HEK293 (cell line): ENCODE results near the gene EMC6.

Experiments used
- GFI1B ChIP-seq: fragments of 450-650 bp; formaldehyde crosslinking; IDR thresholded peaks from 2 replicates; pipeline ENCODE4 v1.5.1; 2016; ENCODE audit warnings: missing biosample characterization, missing genetic modification characterization
- TCF7L2 ChIP-seq: IDR thresholded peaks from 2 replicates; pipeline ENCODE4 v1.6.1; 2011; ENCODE audit warnings: low read depth, mild to moderate bottlenecking, inconsistent platforms, low read length, moderate library complexity, borderline replicate concordance
- ZNF114 ChIP-seq: fragments of 450-650 bp; formaldehyde crosslinking; IDR thresholded peaks from 2 replicates; pipeline ENCODE4 v1.5.0; 2017; ENCODE audit warnings: missing biosample characterization, missing genetic modification characterization
- ZNF140 ChIP-seq: fragments of 450-650 bp; formaldehyde crosslinking; IDR thresholded peaks from 2 replicates; pipeline ENCODE4 v1.5.1; 2016; ENCODE audit warnings: missing biosample characterization, missing genetic modification characterization
- ZNF248 ChIP-seq: fragments of 450-650 bp; formaldehyde crosslinking; IDR thresholded peaks from 2 replicates; pipeline ENCODE4 v1.5.1; 2017; ENCODE audit warnings: missing biosample characterization, missing genetic modification characterization
- ZNF292 ChIP-seq: fragments of 450-650 bp; formaldehyde crosslinking; IDR thresholded peaks from 2 replicates; pipeline ENCODE4 v1.5.1; 2016; ENCODE audit warnings: low read depth, missing biosample characterization, missing genetic modification characterization, borderline replicate concordance
- ZNF777 ChIP-seq: fragments of 450-650 bp; formaldehyde crosslinking; IDR thresholded peaks from 2 replicates; pipeline ENCODE4 v1.5.1; 2017; ENCODE audit warnings: missing biosample characterization, missing genetic modification characterization, borderline replicate concordance
- TF ChIP-seq, protein P1 (sequence below): fragments of 450-650 bp; formaldehyde crosslinking; IDR thresholded peaks from 2 replicates; pipeline ENCODE4 v1.5.1; 2016; ENCODE audit warnings: missing biosample characterization, missing genetic modification characterization, borderline replicate concordance
- TF ChIP-seq, protein P2 (sequence below): fragments of 450-650 bp; formaldehyde crosslinking; IDR thresholded peaks from 2 replicates; pipeline ENCODE4 v1.5.1; 2016; ENCODE audit warnings: missing biosample characterization, missing genetic modification characterization
- TF ChIP-seq, protein P3 (sequence below): fragments of 450-650 bp; formaldehyde crosslinking; IDR thresholded peaks from 2 replicates; pipeline ENCODE4 v1.5.1; 2016; ENCODE audit warnings: missing biosample characterization, missing genetic modification characterization
- TF ChIP-seq, protein P4 (sequence below): fragments of 450-650 bp; formaldehyde crosslinking; IDR thresholded peaks from 2 replicates; pipeline ENCODE4 v1.5.1; 2016; ENCODE audit warnings: missing biosample characterization, missing genetic modification characterization

DNA sequence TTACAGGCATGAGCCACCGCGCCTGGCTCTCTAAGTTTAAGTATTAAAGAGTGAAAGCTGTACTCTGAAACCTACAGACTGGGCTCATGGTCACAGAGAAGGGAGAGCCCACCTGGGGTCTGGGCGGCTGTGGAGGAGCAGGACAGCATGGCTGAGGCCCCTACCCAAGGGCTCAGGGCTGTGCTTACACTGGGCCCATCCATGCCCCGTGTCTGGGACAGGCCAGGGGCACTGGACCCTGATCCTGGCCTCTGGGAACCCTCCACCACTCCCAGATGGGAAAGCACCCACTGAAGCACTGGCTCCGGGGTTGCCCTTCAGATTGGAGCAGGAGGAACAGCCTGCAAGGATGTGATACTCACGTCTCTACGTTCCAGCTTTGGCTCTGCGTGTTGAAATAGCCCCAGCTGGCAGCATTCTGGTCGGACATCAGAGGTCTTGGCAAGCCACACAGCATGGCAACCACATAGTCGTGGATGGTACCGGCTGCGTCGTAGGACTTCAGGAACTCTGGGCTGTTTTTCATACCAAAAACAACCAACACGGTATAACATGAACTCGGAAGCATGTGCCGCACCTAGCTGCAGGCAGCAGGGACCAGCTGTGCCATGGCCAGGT lies 45.5 kb upstream of the EMC6 start:
- TF ChIP-seq, protein P1, sequence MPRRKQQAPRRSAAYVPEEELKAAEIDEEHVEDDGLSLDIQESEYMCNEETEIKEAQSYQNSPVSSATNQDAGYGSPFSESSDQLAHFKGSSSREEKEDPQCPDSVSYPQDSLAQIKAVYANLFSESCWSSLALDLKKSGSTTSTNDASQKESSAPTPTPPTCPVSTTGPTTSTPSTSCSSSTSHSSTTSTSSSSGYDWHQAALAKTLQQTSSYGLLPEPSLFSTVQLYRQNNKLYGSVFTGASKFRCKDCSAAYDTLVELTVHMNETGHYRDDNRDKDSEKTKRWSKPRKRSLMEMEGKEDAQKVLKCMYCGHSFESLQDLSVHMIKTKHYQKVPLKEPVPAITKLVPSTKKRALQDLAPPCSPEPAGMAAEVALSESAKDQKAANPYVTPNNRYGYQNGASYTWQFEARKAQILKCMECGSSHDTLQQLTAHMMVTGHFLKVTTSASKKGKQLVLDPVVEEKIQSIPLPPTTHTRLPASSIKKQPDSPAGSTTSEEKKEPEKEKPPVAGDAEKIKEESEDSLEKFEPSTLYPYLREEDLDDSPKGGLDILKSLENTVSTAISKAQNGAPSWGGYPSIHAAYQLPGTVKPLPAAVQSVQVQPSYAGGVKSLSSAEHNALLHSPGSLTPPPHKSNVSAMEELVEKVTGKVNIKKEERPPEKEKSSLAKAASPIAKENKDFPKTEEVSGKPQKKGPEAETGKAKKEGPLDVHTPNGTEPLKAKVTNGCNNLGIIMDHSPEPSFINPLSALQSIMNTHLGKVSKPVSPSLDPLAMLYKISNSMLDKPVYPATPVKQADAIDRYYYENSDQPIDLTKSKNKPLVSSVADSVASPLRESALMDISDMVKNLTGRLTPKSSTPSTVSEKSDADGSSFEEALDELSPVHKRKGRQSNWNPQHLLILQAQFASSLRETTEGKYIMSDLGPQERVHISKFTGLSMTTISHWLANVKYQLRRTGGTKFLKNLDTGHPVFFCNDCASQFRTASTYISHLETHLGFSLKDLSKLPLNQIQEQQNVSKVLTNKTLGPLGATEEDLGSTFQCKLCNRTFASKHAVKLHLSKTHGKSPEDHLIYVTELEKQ (tag by site-specific recombination) = no peak
- TF ChIP-seq, protein P2, sequence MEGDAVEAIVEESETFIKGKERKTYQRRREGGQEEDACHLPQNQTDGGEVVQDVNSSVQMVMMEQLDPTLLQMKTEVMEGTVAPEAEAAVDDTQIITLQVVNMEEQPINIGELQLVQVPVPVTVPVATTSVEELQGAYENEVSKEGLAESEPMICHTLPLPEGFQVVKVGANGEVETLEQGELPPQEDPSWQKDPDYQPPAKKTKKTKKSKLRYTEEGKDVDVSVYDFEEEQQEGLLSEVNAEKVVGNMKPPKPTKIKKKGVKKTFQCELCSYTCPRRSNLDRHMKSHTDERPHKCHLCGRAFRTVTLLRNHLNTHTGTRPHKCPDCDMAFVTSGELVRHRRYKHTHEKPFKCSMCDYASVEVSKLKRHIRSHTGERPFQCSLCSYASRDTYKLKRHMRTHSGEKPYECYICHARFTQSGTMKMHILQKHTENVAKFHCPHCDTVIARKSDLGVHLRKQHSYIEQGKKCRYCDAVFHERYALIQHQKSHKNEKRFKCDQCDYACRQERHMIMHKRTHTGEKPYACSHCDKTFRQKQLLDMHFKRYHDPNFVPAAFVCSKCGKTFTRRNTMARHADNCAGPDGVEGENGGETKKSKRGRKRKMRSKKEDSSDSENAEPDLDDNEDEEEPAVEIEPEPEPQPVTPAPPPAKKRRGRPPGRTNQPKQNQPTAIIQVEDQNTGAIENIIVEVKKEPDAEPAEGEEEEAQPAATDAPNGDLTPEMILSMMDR = no peak
- TF ChIP-seq TCF7L2 (no peak), GFI1B (tag by site-specific recombination) (no peak), ZNF248 (tag by site-specific recombination) (no peak), ZNF292 (tag by site-specific recombination) (no peak), ZNF114 (tag by site-specific recombination) (no peak), ZNF777 (tag by site-specific recombination) (no peak), ZNF140 (tag by site-specific recombination) (no peak)
- TF ChIP-seq, protein P3, sequence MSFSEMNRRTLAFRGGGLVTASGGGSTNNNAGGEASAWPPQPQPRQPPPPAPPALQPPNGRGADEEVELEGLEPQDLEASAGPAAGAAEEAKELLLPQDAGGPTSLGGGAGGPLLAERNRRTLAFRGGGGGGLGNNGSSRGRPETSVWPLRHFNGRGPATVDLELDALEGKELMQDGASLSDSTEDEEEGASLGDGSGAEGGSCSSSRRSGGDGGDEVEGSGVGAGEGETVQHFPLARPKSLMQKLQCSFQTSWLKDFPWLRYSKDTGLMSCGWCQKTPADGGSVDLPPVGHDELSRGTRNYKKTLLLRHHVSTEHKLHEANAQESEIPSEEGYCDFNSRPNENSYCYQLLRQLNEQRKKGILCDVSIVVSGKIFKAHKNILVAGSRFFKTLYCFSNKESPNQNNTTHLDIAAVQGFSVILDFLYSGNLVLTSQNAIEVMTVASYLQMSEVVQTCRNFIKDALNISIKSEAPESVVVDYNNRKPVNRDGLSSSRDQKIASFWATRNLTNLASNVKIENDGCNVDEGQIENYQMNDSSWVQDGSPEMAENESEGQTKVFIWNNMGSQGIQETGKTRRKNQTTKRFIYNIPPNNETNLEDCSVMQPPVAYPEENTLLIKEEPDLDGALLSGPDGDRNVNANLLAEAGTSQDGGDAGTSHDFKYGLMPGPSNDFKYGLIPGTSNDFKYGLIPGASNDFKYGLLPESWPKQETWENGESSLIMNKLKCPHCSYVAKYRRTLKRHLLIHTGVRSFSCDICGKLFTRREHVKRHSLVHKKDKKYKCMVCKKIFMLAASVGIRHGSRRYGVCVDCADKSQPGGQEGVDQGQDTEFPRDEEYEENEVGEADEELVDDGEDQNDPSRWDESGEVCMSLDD = no peak
- TF ChIP-seq, protein P4, sequence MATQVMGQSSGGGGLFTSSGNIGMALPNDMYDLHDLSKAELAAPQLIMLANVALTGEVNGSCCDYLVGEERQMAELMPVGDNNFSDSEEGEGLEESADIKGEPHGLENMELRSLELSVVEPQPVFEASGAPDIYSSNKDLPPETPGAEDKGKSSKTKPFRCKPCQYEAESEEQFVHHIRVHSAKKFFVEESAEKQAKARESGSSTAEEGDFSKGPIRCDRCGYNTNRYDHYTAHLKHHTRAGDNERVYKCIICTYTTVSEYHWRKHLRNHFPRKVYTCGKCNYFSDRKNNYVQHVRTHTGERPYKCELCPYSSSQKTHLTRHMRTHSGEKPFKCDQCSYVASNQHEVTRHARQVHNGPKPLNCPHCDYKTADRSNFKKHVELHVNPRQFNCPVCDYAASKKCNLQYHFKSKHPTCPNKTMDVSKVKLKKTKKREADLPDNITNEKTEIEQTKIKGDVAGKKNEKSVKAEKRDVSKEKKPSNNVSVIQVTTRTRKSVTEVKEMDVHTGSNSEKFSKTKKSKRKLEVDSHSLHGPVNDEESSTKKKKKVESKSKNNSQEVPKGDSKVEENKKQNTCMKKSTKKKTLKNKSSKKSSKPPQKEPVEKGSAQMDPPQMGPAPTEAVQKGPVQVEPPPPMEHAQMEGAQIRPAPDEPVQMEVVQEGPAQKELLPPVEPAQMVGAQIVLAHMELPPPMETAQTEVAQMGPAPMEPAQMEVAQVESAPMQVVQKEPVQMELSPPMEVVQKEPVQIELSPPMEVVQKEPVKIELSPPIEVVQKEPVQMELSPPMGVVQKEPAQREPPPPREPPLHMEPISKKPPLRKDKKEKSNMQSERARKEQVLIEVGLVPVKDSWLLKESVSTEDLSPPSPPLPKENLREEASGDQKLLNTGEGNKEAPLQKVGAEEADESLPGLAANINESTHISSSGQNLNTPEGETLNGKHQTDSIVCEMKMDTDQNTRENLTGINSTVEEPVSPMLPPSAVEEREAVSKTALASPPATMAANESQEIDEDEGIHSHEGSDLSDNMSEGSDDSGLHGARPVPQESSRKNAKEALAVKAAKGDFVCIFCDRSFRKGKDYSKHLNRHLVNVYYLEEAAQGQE (tag by site-specific recombination) = no peak
